GM12892 (cell line): ENCODE measurements around the gene STPG2.

Experiments
- POLR2A ChIP-seq: IDR thresholded peaks from 2 replicates; pipeline ENCODE4 v1.6.1; 2011; ENCODE audit warnings: low read depth, low read length, control low read depth
- POLR2AphosphoS5 ChIP-seq: IDR thresholded peaks from 2 replicates; pipeline ENCODE4 v1.6.1; 2011; ENCODE audit warnings: low read depth, low read length, control low read depth
- TAF1 ChIP-seq: IDR thresholded peaks from 2 replicates; pipeline ENCODE4 v1.6.1; 2011; ENCODE audit warnings: low read depth, mild to moderate bottlenecking, control low read depth, low read length, borderline replicate concordance

DNA sequence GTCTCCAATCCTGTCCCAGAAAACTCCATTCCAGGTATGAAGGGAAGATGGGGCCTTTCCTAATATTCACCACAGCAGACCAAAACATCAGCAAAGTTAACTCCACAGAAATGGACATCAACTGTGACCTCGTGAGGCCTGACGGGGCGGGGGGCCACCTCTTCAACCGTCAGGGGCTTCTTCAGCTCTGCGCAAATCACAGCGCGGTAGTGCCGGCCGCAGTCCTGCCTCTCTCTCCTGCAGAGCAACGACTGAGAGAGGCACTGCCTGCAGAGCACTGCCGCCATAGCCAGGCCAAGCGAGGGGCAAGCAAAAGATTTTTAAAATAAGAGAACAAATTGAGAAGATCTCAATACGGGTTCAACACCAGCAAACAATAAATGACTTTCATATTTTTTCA lies 226.2 kb downstream of the STPG2 start:
- TF ChIP-seq POLR2AphosphoS5: no peak
- no peak for TF ChIP-seq POLR2A
- no peak for TF ChIP-seq TAF1
